ENCODE measurements around the gene BCL2L1.

The BCL2L1 gene

GRCh38 chr20:31708736-31709534, 13.7 kb downstream of the BCL2L1 start:
- peaks cover 71 to 92% (median 86%) of the 10 kb centered on the region in 10 experiments for H3K4me1 ChIP-seq
- peaks cover 69 to 97% (median 83%) of the 10 kb centered on the region in 11 experiments for H3K36me3 ChIP-seq
- no peaks in the 10 kb centered on the region for H3K27me3 ChIP-seq
- H3K9me3 ChIP-seq (replicated peaks in 1 of 11), result no peaks in the 10 kb centered on the region
- H3K9ac ChIP-seq, result peak overlapping the region in 10 of 11 experiments; percentile 3 to 65 (median 44); a peak in 14 of 22 replicates
- peak overlapping the region; percentile 72 to 94 (median 85) for H3K4me2 ChIP-seq
- peaks cover 5 to 81% (median 65%) of the 10 kb centered on the region in 11 experiments; a peak in 18 of 22 replicates for H4K20me1 ChIP-seq
- TF ChIP-seq Cebpa-rat (IDR thresholded peaks at IDR 0.05), result no peak
- peak overlapping the region in 9 of 11 experiments; percentile 26 to 81 (median 57); a peak in 17 of 22 replicates for H3K27ac ChIP-seq
- peak overlapping the region in 5 of 10 experiments; percentile 4 to 43 (median 30); a peak in 6 of 20 replicates for H3K4me3 ChIP-seq

GRCh38 chr20:31707994-31708735, 14.5 kb downstream of the BCL2L1 start:
- Histone ChIP-seq H3K27ac (peak overlapping the region; percentile 26 to 81 (median 63); a peak in 19 of 22 replicates), H3K4me3 (peak overlapping the region in 6 of 10 experiments; percentile 1 to 43 (median 29); a peak in 7 of 20 replicates), H3K9ac (peak overlapping the region in 10 of 11 experiments; percentile 14 to 65 (median 48); a peak in 16 of 22 replicates), H3K27me3 (no peaks in the 10 kb centered on the region), H3K9me3 (replicated peaks in 1 of 11) (no peaks in the 10 kb centered on the region), H3K4me2 (peak overlapping the region; percentile 72 to 94 (median 85)), H3K4me1 (peaks cover 63 to 85% (median 78%) of the 10 kb centered on the region in 10 experiments), H4K20me1 (peaks cover 5 to 74% (median 57%) of the 10 kb centered on the region in 11 experiments; a peak in 18 of 22 replicates), H3K36me3 (peaks cover 67 to 97% (median 83%) of the 10 kb centered on the region in 11 experiments)
- TF ChIP-seq Cebpa-rat (IDR thresholded peaks at IDR 0.05), result no peak

- Histone ChIP-seq H4K20me1 (peaks cover 5 to 66% (median 48%) of the 10 kb centered on the region in 11 experiments; a peak in 18 of 22 replicates), H3K27ac (peak overlapping the region in 2 of 11 experiments; percentile 53 to 81; a peak in 4 of 22 replicates), H3K4me3 (no peak overlapping the region), H3K9me3 (replicated peaks in 1 of 11) (no peaks in the 10 kb centered on the region), H3K4me2 (peak overlapping the region in 10 of 11 experiments; percentile 3 to 94 (median 85); a peak in 17 of 22 replicates), H3K4me1 (peaks cover 54 to 75% (median 71%) of the 10 kb centered on the region in 10 experiments), H3K27me3 (no peaks in the 10 kb centered on the region), H3K36me3 (peaks cover 59 to 97% (median 83%) of the 10 kb centered on the region in 11 experiments), H3K9ac (no peak overlapping the region)
- TF ChIP-seq Cebpa-rat (IDR thresholded peaks at IDR 0.05), result no peak
These were observed 15.4 kb downstream of the BCL2L1 start for GRCh38 chr20:31707258-31707615.

- no peaks in the 10 kb centered on the region for H3K27me3 ChIP-seq
- H3K27ac ChIP-seq, result peak overlapping the region in 5 of 11 experiments; percentile 18 to 81 (median 34); a peak in 8 of 22 replicates
- peaks cover 60 to 97% (median 83%) of the 10 kb centered on the region in 11 experiments for H3K36me3 ChIP-seq
- H3K9me3 ChIP-seq (replicated peaks in 1 of 11), result no peaks in the 10 kb centered on the region
- H3K4me3 ChIP-seq, result no peak overlapping the region
- peaks cover 5 to 61% (median 45%) of the 10 kb centered on the region in 11 experiments; a peak in 18 of 22 replicates for H4K20me1 ChIP-seq
- H3K9ac ChIP-seq, result no peak overlapping the region
- H3K4me1 ChIP-seq, result peaks cover 49 to 74% (median 66%) of the 10 kb centered on the region in 10 experiments
- no peak for TF ChIP-seq Cebpa-rat (IDR thresholded peaks at IDR 0.05)
- H3K4me2 ChIP-seq, result peak overlapping the region; percentile 3 to 94 (median 85); a peak in 18 of 22 replicates
These were observed 15.9 kb downstream of the BCL2L1 start for GRCh38 chr20:31706607-31707257.

- H3K4me3 ChIP-seq, result no peak overlapping the region
- H4K20me1 ChIP-seq, result peaks cover 5 to 60% (median 39%) of the 10 kb centered on the region in 11 experiments; a peak in 18 of 22 replicates
- peak overlapping the region in 5 of 11 experiments; percentile 18 to 81 (median 34); a peak in 6 of 22 replicates for H3K27ac ChIP-seq
- H3K4me1 ChIP-seq, result peaks cover 42 to 74% (median 58%) of the 10 kb centered on the region in 10 experiments
- peak overlapping the region; percentile 3 to 94 (median 85); a peak in 17 of 22 replicates for H3K4me2 ChIP-seq
- H3K27me3 ChIP-seq, result no peaks in the 10 kb centered on the region
- H3K36me3 ChIP-seq, result peaks cover 60 to 96% (median 83%) of the 10 kb centered on the region in 11 experiments
- no peak for TF ChIP-seq Cebpa-rat (IDR thresholded peaks at IDR 0.05)
- no peak overlapping the region for H3K9ac ChIP-seq
- no peaks in the 10 kb centered on the region for H3K9me3 ChIP-seq (replicated peaks in 1 of 11)
These were observed 16.8 kb downstream of the BCL2L1 start for GRCh38 chr20:31705598-31706597.

- no peak overlapping the region for H3K9ac ChIP-seq
- H3K36me3 ChIP-seq, result peaks cover 60 to 91% (median 82%) of the 10 kb centered on the region in 11 experiments
- no peaks in the 10 kb centered on the region for H3K9me3 ChIP-seq (replicated peaks in 1 of 11)
- H3K4me1 ChIP-seq, result peaks cover 42 to 74% (median 57%) of the 10 kb centered on the region in 10 experiments
- no peak overlapping the region for H3K4me3 ChIP-seq
- no peak for TF ChIP-seq Cebpa-rat (IDR thresholded peaks at IDR 0.05)
- H3K27me3 ChIP-seq, result no peaks in the 10 kb centered on the region
- peak overlapping the region in 8 of 11 experiments; percentile 34 to 94 (median 86); a peak in 13 of 22 replicates for H3K4me2 ChIP-seq
- H3K27ac ChIP-seq, result 0 out of 22 replicates have a peak overlapping the region, but pooled peaks of 2 of the 11 experiments have one; percentile 10 to 81
- peaks cover 5 to 55% (median 32%) of the 10 kb centered on the region in 11 experiments; a peak in 18 of 22 replicates for H4K20me1 ChIP-seq
These were observed 17.5 kb downstream of the BCL2L1 start for GRCh38 chr20:31705191-31705590.

All from BLaER1 treated with 17β-estradiol and CSF1 and Interleukin-3, amounts not matched to agents 10 nM and 100 nM (cell line).